ENCODE measurements around the gene SECISBP2L. TPM values are rescaled to one million over a fixed set of nuclear protein-coding genes. Genes with fewer than 3 reads are reported as not detected.

SECISBP2L gene
- total RNA-seq, 1 experiment from 2014 or later = 23.5 TPM

- no peak for DNase-seq
Observed at GRCh38 chr15:48941904-48942303, 104.3 kb downstream of the SECISBP2L start.

GRCh38 chr15:48940508-48940907 lies 105.7 kb downstream of the SECISBP2L start:
- Histone ChIP-seq H3K4me1 (no peaks in the 10 kb centered on the region), H3K9me3 (replicated peaks) (no peaks in the 10 kb centered on the region), H3K27ac (no peak overlapping the region), H3K27me3 (no peaks in the 10 kb centered on the region), H3K36me3 (no peaks in the 10 kb centered on the region), H3K4me3 (no peak overlapping the region)
- DNase-seq = no peak

More at GRCh38 chr15:48941904-48942303, 104.3 kb downstream of the SECISBP2L start:
- no peaks in the 10 kb centered on the region for H3K4me1 ChIP-seq
- no peaks in the 10 kb centered on the region for H3K36me3 ChIP-seq
- no peaks in the 10 kb centered on the region for H3K27me3 ChIP-seq
- H3K9me3 ChIP-seq (replicated peaks) = no peaks in the 10 kb centered on the region
- no peak overlapping the region for H3K27ac ChIP-seq
- no peak overlapping the region for H3K4me3 ChIP-seq

- no peak for DNase-seq
- Histone ChIP-seq H3K27ac (no peak overlapping the region), H3K36me3 (no peaks in the 10 kb centered on the region), H3K4me1 (no peaks in the 10 kb centered on the region), H3K9me3 (replicated peaks) (no peaks in the 10 kb centered on the region), H3K4me3 (no peak overlapping the region), H3K27me3 (no peaks in the 10 kb centered on the region)
Observed at GRCh38 chr15:48939648-48940047, 106.6 kb downstream of the SECISBP2L start.

Other genes with a start within 250 kb of the SECISBP2L start
- 23.1 and 31.8 TPM in 2 replicates for gene CEP152, start 235.4 kb downstream of the SECISBP2L start, total RNA-seq (2014; rRNA removed; shearing (Covaris generic))
- gene EID1, start 168.3 kb downstream of the SECISBP2L start, total RNA-seq (2014; rRNA removed; shearing (Covaris generic)) = 149 and 164 TPM in 2 replicates
- gene SHC4, start 82.5 kb downstream of the SECISBP2L start, total RNA-seq (2014; rRNA removed; shearing (Covaris generic)) = 1.2 and 1.8 TPM in 2 replicates
- 85.8 and 103 TPM in 2 replicates for gene COPS2, start 109.2 kb upstream of the SECISBP2L start, total RNA-seq (2014; rRNA removed; shearing (Covaris generic))
- gene GALK2, start 123.8 kb upstream of the SECISBP2L start, total RNA-seq (2014; rRNA removed; shearing (Covaris generic)) = 17.9 and 19.1 TPM in 2 replicates